ENCODE data around the gene C2CD4A. TPM values are rescaled to one million over a fixed set of nuclear protein-coding genes. Genes with fewer than 3 reads are reported as not detected.

The C2CD4A gene
- total and polyA plus RNA-seq, 10 of the 15 experiments (the other 5 are each of a cell fraction or from before 2014, with no cell fraction given) = not detected

DNA sequence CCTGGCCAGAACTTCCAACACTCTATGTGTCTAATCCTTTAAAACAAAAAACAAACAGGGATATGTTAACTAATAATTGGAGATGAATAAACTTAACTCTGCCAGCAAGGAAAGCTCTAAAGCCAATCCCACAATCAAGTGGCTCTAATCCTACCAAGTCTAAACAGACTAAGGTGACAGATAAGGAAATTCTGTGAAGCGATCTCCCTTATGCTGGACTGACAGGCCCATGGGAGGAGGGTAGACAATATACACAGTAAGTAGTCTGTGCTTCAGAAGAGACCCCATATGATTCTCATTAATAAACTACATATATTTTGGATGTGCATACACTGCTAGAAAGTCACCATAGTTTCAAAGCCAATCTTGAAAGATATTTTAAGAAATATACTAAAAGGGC lies 16.7 kb upstream of the C2CD4A start:
- ChIA-PET POLR2A (interaction anchor here (1.5 kb wide), 1 partner anchor 9 kb away, joined by 3 read pairs; no protein-coding TSS in a partner anchor), CTCF (interaction anchor here (1.3 kb wide), 1 partner anchor 9 kb away, joined by 4 read pairs; no protein-coding TSS in a partner anchor), RAD21 (ENCODE audit: unreplicated experiment) (no interaction called here), SMC1A (ENCODE audit: uncharacterized antibody, unreplicated experiment) (interaction anchor here (1.1 to 1.6 kb wide), 2 partner anchors 10 to 54 kb away, joined by 3 read pairs; partner anchors contain the start of gene VPS13C)
- H3K79me2 ChIP-seq (ENCODE audit: control insufficient read depth, insufficient read depth, low read length) = peaks cover 42% of the 10 kb centered on the region
- in situ Hi-C loops (cut with MboI) = no loop called here
- H3K27ac ChIP-seq (ENCODE audit: control insufficient read depth, insufficient read depth) = no peak overlapping the region
- no peak overlapping the region for H3K9ac ChIP-seq (ENCODE audit: control insufficient read depth, insufficient read depth, low read length)
- H4K20me1 ChIP-seq (ENCODE audit: control insufficient read depth, insufficient read depth) = no peaks in the 10 kb centered on the region
- ATAC-seq (no peak), FAIRE-seq (no peak), DNase-seq (ENCODE audit: low read depth, low spot score) (no peak)
- no peaks in the 10 kb centered on the region for H3K27me3 ChIP-seq (replicated peaks in 1 of 2; ENCODE audit: control insufficient read depth in 2 of 2, insufficient read depth in 2 of 2, low read length in 1 of 2)
- H3K36me3 ChIP-seq (ENCODE audit: control insufficient read depth in 2 of 2, insufficient read depth in 2 of 2, low read length in 1 of 2) = no peaks in the 10 kb centered on the region
- TF ChIP-seq, protein P1, sequence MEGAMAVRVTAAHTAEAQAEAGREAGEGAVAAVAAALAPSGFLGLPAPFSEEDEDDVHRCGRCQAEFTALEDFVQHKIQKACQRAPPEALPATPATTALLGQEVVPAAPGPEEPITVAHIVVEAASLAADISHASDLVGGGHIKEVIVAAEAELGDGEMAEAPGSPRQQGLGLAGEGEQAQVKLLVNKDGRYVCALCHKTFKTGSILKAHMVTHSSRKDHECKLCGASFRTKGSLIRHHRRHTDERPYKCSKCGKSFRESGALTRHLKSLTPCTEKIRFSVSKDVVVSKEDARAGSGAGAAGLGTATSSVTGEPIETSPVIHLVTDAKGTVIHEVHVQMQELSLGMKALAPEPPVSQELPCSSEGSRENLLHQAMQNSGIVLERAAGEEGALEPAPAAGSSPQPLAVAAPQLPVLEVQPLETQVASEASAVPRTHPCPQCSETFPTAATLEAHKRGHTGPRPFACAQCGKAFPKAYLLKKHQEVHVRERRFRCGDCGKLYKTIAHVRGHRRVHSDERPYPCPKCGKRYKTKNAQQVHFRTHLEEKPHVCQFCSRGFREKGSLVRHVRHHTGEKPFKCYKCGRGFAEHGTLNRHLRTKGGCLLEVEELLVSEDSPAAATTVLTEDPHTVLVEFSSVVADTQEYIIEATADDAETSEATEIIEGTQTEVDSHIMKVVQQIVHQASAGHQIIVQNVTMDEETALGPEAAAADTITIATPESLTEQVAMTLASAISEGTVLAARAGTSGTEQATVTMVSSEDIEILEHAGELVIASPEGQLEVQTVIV (IDR thresholded peaks at IDR 0.05; ENCODE audit: borderline replicate concordance, partially characterized antibody) = no peak
- TF ChIP-seq HDAC2 (IDR thresholded peaks at IDR 0.05) (no peak), JUNB (IDR thresholded peaks at IDR 0.05) (no peak), PML (IDR thresholded peaks at IDR 0.05; ENCODE audit: low read length) (no peak), HCFC1 (IDR thresholded peaks at IDR 0.05; ENCODE audit: low read length) (no peak)
- TF ChIP-seq, protein P2, sequence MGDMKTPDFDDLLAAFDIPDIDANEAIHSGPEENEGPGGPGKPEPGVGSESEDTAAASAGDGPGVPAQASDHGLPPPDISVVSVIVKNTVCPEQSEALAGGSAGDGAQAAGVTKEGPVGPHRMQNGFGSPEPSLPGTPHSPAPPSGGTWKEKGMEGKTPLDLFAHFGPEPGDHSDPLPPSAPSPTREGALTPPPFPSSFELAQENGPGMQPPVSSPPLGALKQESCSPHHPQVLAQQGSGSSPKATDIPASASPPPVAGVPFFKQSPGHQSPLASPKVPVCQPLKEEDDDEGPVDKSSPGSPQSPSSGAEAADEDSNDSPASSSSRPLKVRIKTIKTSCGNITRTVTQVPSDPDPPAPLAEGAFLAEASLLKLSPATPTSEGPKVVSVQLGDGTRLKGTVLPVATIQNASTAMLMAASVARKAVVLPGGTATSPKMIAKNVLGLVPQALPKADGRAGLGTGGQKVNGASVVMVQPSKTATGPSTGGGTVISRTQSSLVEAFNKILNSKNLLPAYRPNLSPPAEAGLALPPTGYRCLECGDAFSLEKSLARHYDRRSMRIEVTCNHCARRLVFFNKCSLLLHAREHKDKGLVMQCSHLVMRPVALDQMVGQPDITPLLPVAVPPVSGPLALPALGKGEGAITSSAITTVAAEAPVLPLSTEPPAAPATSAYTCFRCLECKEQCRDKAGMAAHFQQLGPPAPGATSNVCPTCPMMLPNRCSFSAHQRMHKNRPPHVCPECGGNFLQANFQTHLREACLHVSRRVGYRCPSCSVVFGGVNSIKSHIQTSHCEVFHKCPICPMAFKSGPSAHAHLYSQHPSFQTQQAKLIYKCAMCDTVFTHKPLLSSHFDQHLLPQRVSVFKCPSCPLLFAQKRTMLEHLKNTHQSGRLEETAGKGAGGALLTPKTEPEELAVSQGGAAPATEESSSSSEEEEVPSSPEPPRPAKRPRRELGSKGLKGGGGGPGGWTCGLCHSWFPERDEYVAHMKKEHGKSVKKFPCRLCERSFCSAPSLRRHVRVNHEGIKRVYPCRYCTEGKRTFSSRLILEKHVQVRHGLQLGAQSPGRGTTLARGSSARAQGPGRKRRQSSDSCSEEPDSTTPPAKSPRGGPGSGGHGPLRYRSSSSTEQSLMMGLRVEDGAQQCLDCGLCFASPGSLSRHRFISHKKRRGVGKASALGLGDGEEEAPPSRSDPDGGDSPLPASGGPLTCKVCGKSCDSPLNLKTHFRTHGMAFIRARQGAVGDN (IDR thresholded peaks at IDR 0.05) = no peak
- TF ChIP-seq, protein P3, sequence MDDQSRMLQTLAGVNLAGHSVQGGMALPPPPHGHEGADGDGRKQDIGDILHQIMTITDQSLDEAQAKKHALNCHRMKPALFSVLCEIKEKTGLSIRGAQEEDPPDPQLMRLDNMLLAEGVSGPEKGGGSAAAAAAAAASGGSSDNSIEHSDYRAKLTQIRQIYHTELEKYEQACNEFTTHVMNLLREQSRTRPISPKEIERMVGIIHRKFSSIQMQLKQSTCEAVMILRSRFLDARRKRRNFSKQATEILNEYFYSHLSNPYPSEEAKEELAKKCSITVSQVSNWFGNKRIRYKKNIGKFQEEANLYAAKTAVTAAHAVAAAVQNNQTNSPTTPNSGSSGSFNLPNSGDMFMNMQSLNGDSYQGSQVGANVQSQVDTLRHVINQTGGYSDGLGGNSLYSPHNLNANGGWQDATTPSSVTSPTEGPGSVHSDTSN (IDR thresholded peaks at IDR 0.05; ENCODE audit: insufficient replicate concordance, low read depth, low read length) = no peak
- no peaks in the 10 kb centered on the region for H3K9me3 ChIP-seq (replicated peaks; ENCODE audit: control insufficient read depth, insufficient read depth, low read length)
- no peak overlapping the region for H2AFZ ChIP-seq (ENCODE audit: control insufficient read depth, low read depth, low read length)
- H3K4me1 ChIP-seq (ENCODE audit: control insufficient read depth, insufficient read depth, low read length) = peaks cover 15% of the 10 kb centered on the region
- no TSS peak for BruUV-seq (replicated peaks)
- WGBS (ENCODE audit: insufficient coverage, insufficient replicate concordance, low lambda C conversion rate, missing lambda C conversion rate) = 100% methylated on average over 1 of the region's 1 CpG
- intact Hi-C loops (cut with micrococcal nuclease; ENCODE audit: unreplicated experiment) = no loop called here
- no peak overlapping the region for H3K4me3 ChIP-seq
- H3K4me2 ChIP-seq (ENCODE audit: control insufficient read depth, insufficient read depth) = no peak overlapping the region

Measured in GM12878 (cell line).